Uterus (tissue), 2 donors: ENCODE data around the gene POLR1E.

Experiments
- CTCF ChIP-seq, 4 experiments: fragments of 200-600 bp in 2 of 4; fragments of 450-650 bp in 2 of 4; sonication (generic) in 2 of 4; IDR thresholded peaks; one replicate each; pipeline ENCODE4 v1.5.1; 2016 to 2019; ENCODE audit warnings: antibody characterized with exemption in 4 of 4, mild to moderate bottlenecking in 2 of 4, moderate library complexity in 1 of 4
- POLR2A ChIP-seq, 2 donors: fragments of 450-650 bp; IDR thresholded peaks; one replicate each; pipeline ENCODE4 v1.6.1; 2016; ENCODE audit warnings: antibody characterized with exemption in 2 of 2, mild to moderate bottlenecking in 1 of 2, moderate library complexity in 1 of 2

- TF ChIP-seq CTCF (IDR thresholded peaks at IDR 0.05): no peak
- TF ChIP-seq POLR2A (IDR thresholded peaks at IDR 0.05): no peak
These were observed 34.1 kb upstream of the POLR1E start for GRCh38 chr9:37451628-37452027.
